Mesothelial cell of epicardium (in vitro differentiated cells): ENCODE measurements around the gene HUWE1. TPM values are rescaled to one million over a fixed set of nuclear protein-coding genes. Genes with fewer than 3 reads are reported as not detected.

Source experiments
- DNase-seq, 2 experiments: peaks; one replicate each; pipeline ENCODE4 v3.0.0; 2021; ENCODE audit warnings: low spot score in 2 of 2; ENCODE audit not compliant: unreplicated experiment in 2 of 2
- H3K27ac Mint-ChIP-seq: 2 replicates; pipeline ENCODE4 v1.8.0; 2021; ENCODE audit warnings: mixed read lengths
- H3K27me3 Mint-ChIP-seq: 2 replicates; pipeline ENCODE4 v1.8.0; 2021; ENCODE audit warnings: low read depth, mixed read lengths
- H3K36me3 Mint-ChIP-seq: 2 replicates; pipeline ENCODE4 v1.8.0; 2021; ENCODE audit warnings: mixed read lengths
- H3K4me1 Mint-ChIP-seq: 2 replicates; pipeline ENCODE4 v1.8.0; 2021; ENCODE audit warnings: mixed read lengths
- H3K4me3 Mint-ChIP-seq: 2 replicates; pipeline ENCODE4 v1.8.0; 2021; ENCODE audit warnings: mild to moderate bottlenecking, moderate library complexity, mixed read lengths
- H3K9me3 Mint-ChIP-seq: 2 replicates; pipeline ENCODE4 v1.8.0; 2021; ENCODE audit warnings: mixed read lengths
- total RNA-seq: library from RNA; stranded (reverse); gene quantifications from 3 replicates; pipeline ENCODE4 v1.2.1, GENCODE V29; 2021
- TF ChIP-seq, protein P1 (sequence below): fragments of 200-600 bp; sonication (generic); IDR thresholded peaks from one replicate; pipeline ENCODE4 v1.5.0; 2021; ENCODE audit warnings: antibody characterized with exemption; ENCODE audit not compliant: unreplicated experiment

Gene HUWE1
- total RNA-seq, 1 donor from 2014 or later = 277 TPM

DNA sequence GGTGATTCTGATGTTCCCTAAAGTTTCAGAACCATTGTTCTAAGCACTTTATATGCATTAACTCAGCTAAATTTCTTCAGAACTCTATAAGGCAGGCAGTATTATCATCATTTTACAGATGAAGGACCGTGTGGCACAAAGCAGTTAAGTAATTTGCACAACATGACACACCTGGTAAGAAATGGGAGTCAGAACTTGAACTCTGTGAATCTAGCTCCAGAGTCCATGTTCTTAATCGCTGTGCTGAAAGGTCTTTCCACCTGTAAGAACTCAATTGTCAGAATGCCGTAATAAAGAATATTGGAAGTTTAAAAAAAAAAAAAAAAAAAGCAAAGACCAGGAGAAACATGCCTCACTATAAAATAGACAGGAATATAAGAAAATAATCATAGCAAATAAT, 9.2 kb downstream of the HUWE1 start:
- Mint-ChIP-seq H3K9me3 (peaks cover 18% of the 10 kb centered on the region), H3K36me3 (peaks cover 14% of the 10 kb centered on the region), H3K27me3 (no peaks in the 10 kb centered on the region), H3K4me1 (peaks cover 8% of the 10 kb centered on the region), H3K4me3 (no peak overlapping the region), H3K27ac (no peak overlapping the region)
- TF ChIP-seq, protein P1, sequence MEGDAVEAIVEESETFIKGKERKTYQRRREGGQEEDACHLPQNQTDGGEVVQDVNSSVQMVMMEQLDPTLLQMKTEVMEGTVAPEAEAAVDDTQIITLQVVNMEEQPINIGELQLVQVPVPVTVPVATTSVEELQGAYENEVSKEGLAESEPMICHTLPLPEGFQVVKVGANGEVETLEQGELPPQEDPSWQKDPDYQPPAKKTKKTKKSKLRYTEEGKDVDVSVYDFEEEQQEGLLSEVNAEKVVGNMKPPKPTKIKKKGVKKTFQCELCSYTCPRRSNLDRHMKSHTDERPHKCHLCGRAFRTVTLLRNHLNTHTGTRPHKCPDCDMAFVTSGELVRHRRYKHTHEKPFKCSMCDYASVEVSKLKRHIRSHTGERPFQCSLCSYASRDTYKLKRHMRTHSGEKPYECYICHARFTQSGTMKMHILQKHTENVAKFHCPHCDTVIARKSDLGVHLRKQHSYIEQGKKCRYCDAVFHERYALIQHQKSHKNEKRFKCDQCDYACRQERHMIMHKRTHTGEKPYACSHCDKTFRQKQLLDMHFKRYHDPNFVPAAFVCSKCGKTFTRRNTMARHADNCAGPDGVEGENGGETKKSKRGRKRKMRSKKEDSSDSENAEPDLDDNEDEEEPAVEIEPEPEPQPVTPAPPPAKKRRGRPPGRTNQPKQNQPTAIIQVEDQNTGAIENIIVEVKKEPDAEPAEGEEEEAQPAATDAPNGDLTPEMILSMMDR = no peak
- DNase-seq = no peak

DNA sequence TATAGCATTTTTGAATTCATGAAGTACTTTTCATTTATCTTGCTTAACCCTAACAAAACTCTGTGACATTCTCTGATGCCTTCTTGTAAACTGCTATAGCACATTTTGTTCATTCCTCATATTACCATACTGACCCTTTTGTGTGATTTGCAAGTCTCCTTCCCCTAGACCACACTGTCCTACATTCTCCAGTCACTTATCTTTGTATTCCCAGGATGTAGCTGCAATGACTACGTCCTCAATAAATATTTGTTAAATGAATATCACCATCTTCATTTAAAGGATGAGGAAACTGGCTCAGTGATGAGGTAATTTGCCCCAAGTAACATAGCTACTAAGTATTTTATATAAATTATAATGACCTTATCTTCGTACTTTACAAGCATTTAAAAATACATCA, 11.9 kb downstream of the HUWE1 start:
- Mint-ChIP-seq H3K4me1 (peaks cover 2% of the 10 kb centered on the region), H3K27me3 (no peaks in the 10 kb centered on the region)

DNA sequence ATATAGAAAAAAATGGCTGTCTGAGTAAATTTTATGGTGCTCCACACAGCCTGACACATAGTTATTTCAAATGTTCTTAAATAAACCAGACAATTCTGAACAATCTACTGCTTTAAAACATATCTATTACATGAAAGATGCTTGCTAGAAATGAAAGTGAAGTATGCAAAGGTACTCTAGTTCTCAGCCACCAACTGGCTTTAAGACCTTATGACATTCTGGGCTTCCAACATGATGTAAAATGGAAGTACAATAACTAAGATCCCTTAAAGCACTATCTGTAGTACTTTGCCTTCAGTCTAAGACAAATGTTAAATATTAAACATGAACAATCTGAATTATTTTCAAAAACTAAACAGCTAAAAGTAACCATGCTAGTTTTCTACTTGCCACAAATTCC, 17.3 kb downstream of the HUWE1 start:
- DNase-seq = no peak
- Mint-ChIP-seq H3K27ac (no peak overlapping the region), H3K4me1 (peaks cover 2% of the 10 kb centered on the region), H3K27me3 (no peaks in the 10 kb centered on the region), H3K9me3 (peaks cover 12% of the 10 kb centered on the region), H3K36me3 (peaks cover 10% of the 10 kb centered on the region), H3K4me3 (no peak overlapping the region)
- TF ChIP-seq, protein P1 = no peak

More for the DNA sequence above, 11.9 kb downstream of the HUWE1 start:
- peaks cover 13% of the 10 kb centered on the region for H3K9me3 Mint-ChIP-seq
- TF ChIP-seq, protein P1 = no peak
- peaks cover 10% of the 10 kb centered on the region for H3K36me3 Mint-ChIP-seq
- no peak for DNase-seq
- no peak overlapping the region for H3K27ac Mint-ChIP-seq
- H3K4me3 Mint-ChIP-seq = no peak overlapping the region

DNA sequence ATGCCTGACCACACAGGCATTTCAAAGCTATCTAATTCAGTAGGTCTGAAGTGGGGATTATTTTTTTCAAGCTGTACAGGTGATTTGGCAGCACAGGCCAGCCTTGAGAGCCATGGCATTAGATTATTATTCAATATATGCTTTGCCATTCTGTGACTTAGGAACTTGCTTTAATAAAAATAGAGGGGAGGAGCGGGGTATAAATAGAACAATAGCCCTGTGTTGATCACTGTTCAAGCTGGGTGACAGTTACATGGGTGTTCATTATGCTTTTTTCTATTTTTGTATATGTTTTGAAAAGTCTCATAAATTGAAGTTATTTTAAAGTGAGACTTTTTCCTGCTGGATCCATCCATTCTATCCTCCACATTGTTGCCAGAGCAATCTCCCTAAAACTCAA, 20.3 kb downstream of the HUWE1 start:
- H3K27me3 Mint-ChIP-seq = no peaks in the 10 kb centered on the region
- H3K4me1 Mint-ChIP-seq = peaks cover 2% of the 10 kb centered on the region
- H3K9me3 Mint-ChIP-seq = peaks cover 15% of the 10 kb centered on the region
- no peak for DNase-seq
- H3K36me3 Mint-ChIP-seq = peaks cover 9% of the 10 kb centered on the region
- TF ChIP-seq, protein P1 = no peak
- H3K4me3 Mint-ChIP-seq = no peak overlapping the region
- H3K27ac Mint-ChIP-seq = no peak overlapping the region

DNA sequence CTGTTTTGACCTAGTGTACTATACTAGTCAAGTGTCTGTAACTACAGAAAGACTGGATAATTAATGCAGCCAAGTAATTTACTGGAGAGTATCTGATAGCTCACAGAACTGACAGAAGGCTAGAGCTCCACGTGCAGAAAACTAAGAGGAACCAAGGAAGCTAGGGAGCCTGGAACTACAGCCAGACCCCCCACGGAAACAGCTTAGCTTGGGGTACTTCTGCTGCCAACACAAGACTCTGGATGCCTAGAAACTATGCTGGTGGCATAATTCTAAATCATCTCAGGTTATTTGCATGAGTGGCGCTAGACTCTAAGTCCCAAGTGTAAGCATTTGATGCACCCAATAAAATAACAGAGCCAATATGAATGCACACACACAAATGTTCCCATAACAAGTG, 26.5 kb downstream of the HUWE1 start:
- peaks cover 22% of the 10 kb centered on the region for H3K36me3 Mint-ChIP-seq
- H3K27me3 Mint-ChIP-seq = no peaks in the 10 kb centered on the region
- H3K27ac Mint-ChIP-seq = no peak overlapping the region

More for the DNA sequence above, 26.5 kb downstream of the HUWE1 start:
- no peak for DNase-seq
- TF ChIP-seq, protein P1 = no peak
- H3K4me1 Mint-ChIP-seq = no peaks in the 10 kb centered on the region
- H3K4me3 Mint-ChIP-seq = no peak overlapping the region
- H3K9me3 Mint-ChIP-seq = peaks cover 28% of the 10 kb centered on the region
